Daoy (cell line): Measurements from ENCODE around the gene OSBP. TPM values are rescaled to one million over a fixed set of nuclear protein-coding genes. Genes with fewer than 3 reads are reported as not detected.
"Not testable (repeated sequence)": the region's sequence is repeated elsewhere in the genome, so short reads cannot be mapped to it uniquely, and the experiment has no call there.

Source experiments
- DNase-seq: peaks from one replicate; pipeline ENCODE4 v3.0.0-alpha.2; 2015; ENCODE audit warnings: low read depth
- total RNA-seq: library from RNA; depleted of rRNA; stranded (reverse); fragments of >200 nt; shearing (Covaris generic); gene quantifications from 2 replicates; pipeline ENCODE4 v1.2.3, GENCODE V29; 2014; rRNA removed

OSBP gene
- 21.5 and 23.0 TPM in 2 replicates for total RNA-seq

GRCh38 chr11:59615637-59616395, at the start of gene OSBP:
TSS of gene OSBP (minus strand) at chr11:59615774. CDS start at chr11:59615664, 110 bp downstream.
- DNase-seq: peak; percentile 99

GRCh38 chr11:59660621-59661020, 45.0 kb upstream of the OSBP start:
- no peak for DNase-seq

- DNase-seq: no peak
Observed at GRCh38 chr11:59659981-59660380, 44.4 kb upstream of the OSBP start.

- DNase-seq: no peak
Observed at GRCh38 chr11:59658036-59658435, 42.5 kb upstream of the OSBP start.

- no peak for DNase-seq
Observed at GRCh38 chr11:59654893-59655292, 39.3 kb upstream of the OSBP start.

- DNase-seq: no peak
Observed at GRCh38 chr11:59647245-59647980, 31.8 kb upstream of the OSBP start.

- no peak for DNase-seq
Observed at GRCh38 chr11:59644528-59644927, 29.0 kb upstream of the OSBP start.

GRCh38 chr11:59643390-59643789, 27.8 kb upstream of the OSBP start:
- no peak for DNase-seq

GRCh38 chr11:59641156-59641555, 25.6 kb upstream of the OSBP start:
- no peak for DNase-seq

GRCh38 chr11:59630493-59630892, 14.9 kb upstream of the OSBP start:
- DNase-seq: no peak

GRCh38 chr11:59629996-59630395, 14.4 kb upstream of the OSBP start:
- no peak for DNase-seq

- not testable (repeated sequence) for DNase-seq
Observed at GRCh38 chr11:59626969-59627368, 11.4 kb upstream of the OSBP start.

GRCh38 chr11:59625703-59626102, 10.1 kb upstream of the OSBP start:
- no peak for DNase-seq

- DNase-seq: no peak
Observed at GRCh38 chr11:59617876-59618275, 2.3 kb upstream of the OSBP start.

GRCh38 chr11:59616396-59616982, 915 bp upstream of the OSBP start:
- no peak for DNase-seq

- peak; percentile 17 for DNase-seq
Observed at GRCh38 chr11:59615120-59615636, 396 bp downstream of the OSBP start.

GRCh38 chr11:59614277-59615119, 1.1 kb downstream of the OSBP start:
- peak; percentile 3 for DNase-seq

GRCh38 chr11:59611570-59612565, 3.7 kb downstream of the OSBP start:
- no peak for DNase-seq

GRCh38 chr11:59610289-59610688, 5.3 kb downstream of the OSBP start:
- no peak for DNase-seq

- DNase-seq: no peak
Observed at GRCh38 chr11:59607703-59608454, 7.7 kb downstream of the OSBP start.
